HG03060 (cell line): ENCODE data around the gene TNFRSF8.

Source experiments
- ATAC-seq: cut with Tn5 transposase; IDR thresholded peaks from one replicate; pipeline ENCODE4 v1.9.1; 2021; ENCODE audit warnings: low read depth, moderate number of reproducible peaks; ENCODE audit not compliant: unreplicated experiment

TNFRSF8 gene

GRCh38 chr1:12112711-12113161 is 49.6 kb downstream of the TNFRSF8 start:
- no peak for ATAC-seq

- no peak for ATAC-seq
These were observed 50.6 kb downstream of the TNFRSF8 start for GRCh38 chr1:12113433-12114339.

- ATAC-seq: no peak
These were observed 51.2 kb downstream of the TNFRSF8 start for GRCh38 chr1:12114340-12114683.

- no peak for ATAC-seq
These were observed 51.8 kb downstream of the TNFRSF8 start for GRCh38 chr1:12114916-12115315.

GRCh38 chr1:12121212-12122003 is 58.3 kb downstream of the TNFRSF8 start:
- ATAC-seq: no peak

- no peak for ATAC-seq
These were observed 60.1 kb downstream of the TNFRSF8 start for GRCh38 chr1:12123172-12123571.

- ATAC-seq: no peak
These were observed 61.8 kb downstream of the TNFRSF8 start for GRCh38 chr1:12124693-12125421.

- ATAC-seq: no peak
These were observed 62.6 kb downstream of the TNFRSF8 start for GRCh38 chr1:12125422-12126355.

- no peak for ATAC-seq
These were observed 63.7 kb downstream of the TNFRSF8 start for GRCh38 chr1:12126781-12127180.

GRCh38 chr1:12127206-12127810 is 64.2 kb downstream of the TNFRSF8 start:
- no peak for ATAC-seq

- no peak for ATAC-seq
These were observed 65.0 kb downstream of the TNFRSF8 start for GRCh38 chr1:12128120-12128519.

GRCh38 chr1:12129624-12130023 is 66.5 kb downstream of the TNFRSF8 start:
- ATAC-seq: no peak

- no peak for ATAC-seq
These were observed 67.5 kb downstream of the TNFRSF8 start for GRCh38 chr1:12130466-12131130.

- ATAC-seq: no peak
These were observed 69.0 kb downstream of the TNFRSF8 start for GRCh38 chr1:12132078-12132477.

GRCh38 chr1:12134716-12135115 is 71.6 kb downstream of the TNFRSF8 start:
- no peak for ATAC-seq

- ATAC-seq: no peak
These were observed 72.5 kb downstream of the TNFRSF8 start for GRCh38 chr1:12135612-12136011.

GRCh38 chr1:12136916-12137610 is 74.0 kb downstream of the TNFRSF8 start:
- ATAC-seq: no peak
